A549 treated with Mapracorat at 1 μM for 4 hours (cell line): ENCODE data around the gene OSGIN1. TPM values are rescaled to one million over a fixed set of nuclear protein-coding genes. Genes with fewer than 3 reads are reported as not detected.

ENCODE experiments used
- total RNA-seq: library from RNA; stranded (reverse); fragments of 200-300 nt; extraction: Qiagen RNA extraction; gene quantifications from 5 replicates; pipeline ENCODE4 v1.2.3, GENCODE V29; 2022

Gene OSGIN1
- total RNA-seq = 17.1 to 33.8 TPM (median 18.6 TPM) in 5 replicates

GRCh38 chr16:83952940-83953795 lies at the start of gene OSGIN1:
Gene OSGIN1 (plus strand): TSS chr16:83953240. CDS start chr16:83957672, 4,432 bp downstream.

GRCh38 chr16:83967838-83968305 lies 14.8 kb downstream of the OSGIN1 start, which contains the start of gene NECAB2:
Gene NECAB2 (plus strand): TSS chr16:83968244. CDS start chr16:83968649, 405 bp downstream.

Other genes with a start within 250 kb of the OSGIN1 start
- 141 to 212 TPM (median 190 TPM) in 5 replicates for gene HSBP1, start 145.3 kb upstream of the OSGIN1 start, total RNA-seq
- 1.1 to 2.3 TPM (median 2.0 TPM) in 5 replicates for gene MLYCD, start 54.1 kb upstream of the OSGIN1 start, total RNA-seq
- gene NECAB2, start 15.0 kb downstream of the OSGIN1 start, total RNA-seq = 1.4 to 3.3 TPM (median 2.4 TPM) in 5 replicates
- gene SLC38A8, start 89.6 kb downstream of the OSGIN1 start, total RNA-seq = not detected in 5 replicates
- 37.6 to 45.7 TPM (median 44.7 TPM) in 5 replicates for gene MBTPS1, start 163.7 kb downstream of the OSGIN1 start, total RNA-seq
- 16.9 to 20.6 TPM (median 19.3 TPM) in 5 replicates for gene HSDL1, start 191.9 kb downstream of the OSGIN1 start, total RNA-seq
- 0.26 to 0.85 TPM (median 0.35 TPM) in 5 replicates for gene DNAAF1, start 192.1 kb downstream of the OSGIN1 start, total RNA-seq
- gene TAF1C, start 233.8 kb downstream of the OSGIN1 start, total RNA-seq = 21.8 to 33.5 TPM (median 28.6 TPM) in 5 replicates
- not detected in 5 replicates for gene ADAD2, start 237.9 kb downstream of the OSGIN1 start, total RNA-seq